Stomach (tissue), 4 donors: ENCODE measurements around the gene RIMBP2.

Source experiments
- CTCF ChIP-seq, 7 experiments: fragments of 450-650 bp in 4 of 7; fragments of 200-600 bp in 3 of 7; sonication (generic) in 3 of 7; IDR thresholded peaks; one replicate each; pipeline ENCODE4 v1.5.1; 2016 to 2019; ENCODE audit warnings: antibody characterized with exemption in 7 of 7, control low read depth in 2 of 7, mild to moderate bottlenecking in 1 of 7
- EP300 ChIP-seq: sonication (generic); formaldehyde crosslinking; IDR thresholded peaks from one replicate; pipeline ENCODE4 v1.6.1; 2017; ENCODE audit warnings: antibody characterized with exemption
- POLR2A ChIP-seq, 4 donors: fragments of 450-650 bp; IDR thresholded peaks; one replicate each; pipeline ENCODE4 v1.6.1; 2016; ENCODE audit warnings: antibody characterized with exemption in 4 of 4, control low read depth in 2 of 4, mild to moderate bottlenecking in 1 of 4, moderate library complexity in 1 of 4
- POLR2AphosphoS5 ChIP-seq, 3 donors: sonication (generic); formaldehyde crosslinking; IDR thresholded peaks; one replicate each; pipeline ENCODE4 v1.6.1; 2016; ENCODE audit warnings: antibody characterized with exemption in 3 of 3

GRCh38 chr12:130556486-130557055, 159.5 kb downstream of the RIMBP2 start:
- TF ChIP-seq POLR2A (IDR thresholded peaks at IDR 0.05) (no peak), CTCF (IDR thresholded peaks at IDR 0.05) (no peak), EP300 (no peak), POLR2AphosphoS5 (IDR thresholded peaks at IDR 0.05) (no peak)
